GM12875 (cell line): Measurements from ENCODE around the gene PKD2.
"Not testable (repeated sequence)": the region's sequence is repeated elsewhere in the genome, so short reads cannot be mapped to it uniquely, and the experiment has no call there.

Source experiments
- H3K4me3 ChIP-seq: one replicate; pipeline ENCODE4 v1.5.1; 2011; ENCODE audit warnings: low read depth, low read length, control low read depth
- CTCF ChIP-seq: IDR thresholded peaks from 2 replicates; pipeline ENCODE4 v1.5.1; 2011; ENCODE audit warnings: low read depth, mild to moderate bottlenecking, control low read depth, inconsistent platforms, low read length, moderate library complexity, borderline replicate concordance; ENCODE audit not compliant: insufficient read depth

PKD2 gene

GRCh38 chr4:88101165-88101564, 93.7 kb downstream of the PKD2 start:
- TF ChIP-seq CTCF = no peak
- H3K4me3 ChIP-seq = no peak overlapping the region

- TF ChIP-seq CTCF = no peak
- no peak overlapping the region for H3K4me3 ChIP-seq
Measured at GRCh38 chr4:88102026-88102425, 94.6 kb downstream of the PKD2 start.

- no peak overlapping the region for H3K4me3 ChIP-seq
- TF ChIP-seq CTCF = no peak
Measured at GRCh38 chr4:88104902-88105610, 97.6 kb downstream of the PKD2 start.

GRCh38 chr4:88106205-88106604, 98.8 kb downstream of the PKD2 start:
- no peak for TF ChIP-seq CTCF
- no peak overlapping the region for H3K4me3 ChIP-seq

GRCh38 chr4:88107406-88108107, 100.1 kb downstream of the PKD2 start:
- no peak overlapping the region for H3K4me3 ChIP-seq
- TF ChIP-seq CTCF = no peak

GRCh38 chr4:88108108-88108465, 100.7 kb downstream of the PKD2 start:
- H3K4me3 ChIP-seq = not testable (repeated sequence)

- TF ChIP-seq CTCF = no peak
Measured at GRCh38 chr4:88108747-88109122, 101.3 kb downstream of the PKD2 start.

More at GRCh38 chr4:88108747-88109122, 101.3 kb downstream of the PKD2 start:
- H3K4me3 ChIP-seq = no peak overlapping the region
